HG02759 (cell line): ENCODE data around the gene FAM161A.
"Not testable (repeated sequence)": the region's sequence is repeated elsewhere in the genome, so short reads cannot be mapped to it uniquely, and the experiment has no call there.

ENCODE experiments used
- ATAC-seq: cut with Tn5 transposase; IDR thresholded peaks from one replicate; pipeline ENCODE4 v1.9.1; 2021; ENCODE audit warnings: mild to moderate bottlenecking, moderate library complexity; ENCODE audit not compliant: unreplicated experiment

Gene FAM161A, protein sequence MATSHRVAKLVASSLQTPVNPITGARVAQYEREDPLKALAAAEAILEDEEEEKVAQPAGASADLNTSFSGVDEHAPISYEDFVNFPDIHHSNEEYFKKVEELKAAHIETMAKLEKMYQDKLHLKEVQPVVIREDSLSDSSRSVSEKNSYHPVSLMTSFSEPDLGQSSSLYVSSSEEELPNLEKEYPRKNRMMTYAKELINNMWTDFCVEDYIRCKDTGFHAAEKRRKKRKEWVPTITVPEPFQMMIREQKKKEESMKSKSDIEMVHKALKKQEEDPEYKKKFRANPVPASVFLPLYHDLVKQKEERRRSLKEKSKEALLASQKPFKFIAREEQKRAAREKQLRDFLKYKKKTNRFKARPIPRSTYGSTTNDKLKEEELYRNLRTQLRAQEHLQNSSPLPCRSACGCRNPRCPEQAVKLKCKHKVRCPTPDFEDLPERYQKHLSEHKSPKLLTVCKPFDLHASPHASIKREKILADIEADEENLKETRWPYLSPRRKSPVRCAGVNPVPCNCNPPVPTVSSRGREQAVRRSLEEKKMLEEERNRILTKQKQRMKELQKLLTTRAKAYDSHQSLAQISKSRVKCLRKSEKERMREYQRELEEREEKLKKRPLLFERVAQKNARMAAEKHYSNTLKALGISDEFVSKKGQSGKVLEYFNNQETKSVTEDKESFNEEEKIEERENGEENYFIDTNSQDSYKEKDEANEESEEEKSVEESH

DNA sequence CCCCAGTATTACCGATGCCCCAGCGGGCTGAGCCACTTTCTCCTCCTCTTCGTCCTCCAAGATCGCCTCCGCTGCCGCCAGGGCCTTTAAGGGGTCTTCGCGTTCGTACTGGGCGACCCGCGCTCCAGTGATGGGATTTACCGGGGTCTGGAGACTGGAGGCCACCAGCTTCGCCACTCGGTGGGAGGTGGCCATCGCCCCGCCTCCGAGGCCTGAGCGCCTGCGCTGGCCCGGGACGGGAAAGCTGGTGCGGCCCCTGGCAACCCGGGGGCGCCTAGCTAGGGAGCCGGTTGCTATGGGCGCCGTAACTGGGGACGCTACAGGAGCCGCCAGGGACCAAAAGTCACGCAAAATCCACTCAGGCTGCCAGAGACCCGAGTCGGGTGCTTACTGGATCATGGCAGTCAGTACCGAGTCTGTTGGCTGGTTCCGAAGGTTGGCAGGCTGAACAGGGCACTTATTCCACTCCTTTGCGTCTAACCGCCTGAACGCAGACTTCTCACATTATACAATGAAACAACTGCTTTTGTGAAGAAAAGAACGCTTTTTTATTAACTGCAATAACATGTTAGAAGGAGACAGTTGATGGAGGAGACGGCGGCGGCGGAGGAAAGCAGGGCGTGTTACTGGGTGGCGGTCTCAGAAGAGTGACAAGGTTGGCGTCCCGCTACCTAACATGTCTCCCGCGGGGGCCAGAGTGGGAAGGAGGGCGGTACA, at the start of gene FAM161A:
Gene FAM161A, minus strand, starts transcription at position 214 of the 717 bp plus-strand sequence. Its CDS starts 19 bp downstream, at position 195.
- peak; percentile 86 for ATAC-seq

DNA sequence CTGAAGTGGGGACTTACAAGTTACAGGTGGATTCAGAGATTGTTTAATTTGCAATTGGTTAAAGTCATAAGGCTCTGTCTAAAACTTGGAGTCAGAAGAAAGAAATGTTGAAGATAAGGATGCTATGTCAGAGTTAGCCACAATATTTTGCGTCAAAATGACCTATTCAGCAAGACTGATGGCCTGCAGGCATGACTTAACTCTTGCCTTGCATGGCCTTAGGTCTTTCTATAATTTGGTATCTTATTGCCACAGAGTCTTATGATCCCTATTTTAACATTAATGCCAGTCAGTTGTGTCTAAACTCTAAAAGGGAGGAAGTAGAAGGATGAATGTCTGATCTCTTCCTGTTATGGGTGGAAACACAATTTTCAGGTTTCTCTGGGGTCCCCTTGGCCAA, 46.4 kb upstream of the FAM161A start:
- no peak for ATAC-seq

DNA sequence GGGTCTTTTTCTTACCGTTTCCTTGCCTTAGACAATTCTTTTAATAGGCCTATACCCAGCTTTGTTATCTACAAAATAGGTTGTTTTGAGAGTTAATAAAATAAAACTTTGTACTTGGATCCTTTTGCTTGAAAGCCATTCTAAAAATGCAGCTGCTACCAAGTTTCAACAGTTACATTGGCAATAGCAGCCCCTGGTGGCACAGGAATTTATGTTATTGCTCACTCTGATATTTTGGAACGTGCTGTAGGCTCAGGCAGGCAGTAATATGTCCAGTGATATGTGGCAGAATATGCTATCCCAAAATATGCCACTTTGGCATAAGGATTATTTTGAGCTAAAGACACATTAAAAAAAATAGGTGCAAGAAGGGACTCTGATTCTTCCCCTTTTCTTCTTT, 45.0 kb upstream of the FAM161A start:
- no peak for ATAC-seq

DNA sequence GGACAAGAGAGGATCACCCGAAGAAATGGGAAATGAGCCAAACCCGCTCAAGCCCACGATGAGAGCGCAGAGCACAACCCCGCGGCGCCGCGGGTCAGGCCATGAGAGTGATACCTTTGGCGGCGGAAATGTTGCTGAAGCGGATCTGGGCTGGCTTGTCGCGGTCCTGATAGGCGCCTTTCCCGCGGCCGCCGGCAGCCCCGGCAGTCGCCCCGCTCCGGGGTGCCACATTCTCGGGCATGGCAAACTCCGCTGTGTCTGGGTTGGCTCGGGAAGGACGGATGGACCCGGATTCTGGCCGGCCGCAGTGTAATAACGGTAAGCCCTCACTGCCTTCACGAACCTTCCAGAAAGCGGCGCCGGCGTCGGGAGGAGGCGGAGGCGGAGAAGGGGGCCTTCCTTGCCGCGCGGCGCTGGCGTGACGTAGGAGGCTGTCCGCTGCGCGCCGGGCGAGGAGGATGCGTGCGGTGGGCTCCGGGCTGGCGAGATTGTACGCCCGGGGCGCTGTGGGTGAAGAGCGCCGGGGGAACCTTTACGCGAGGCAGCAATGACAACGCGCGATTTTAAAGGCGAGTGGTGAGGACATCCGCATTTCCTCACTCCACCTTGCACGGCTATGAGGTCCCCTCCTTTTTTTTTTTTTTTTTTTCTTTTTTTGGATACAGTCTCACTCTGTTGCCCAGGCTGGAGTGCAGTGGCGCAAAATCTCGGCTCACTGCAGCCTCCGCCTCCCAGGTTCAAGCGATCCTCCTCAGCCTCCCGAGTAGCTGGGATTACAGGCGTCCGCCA, 34.6 kb upstream of the FAM161A start, which contains the start of gene CCT4:
Gene CCT4, minus strand, starts transcription at position 390 of the 789 bp plus-strand sequence. Its CDS starts 149 bp downstream, at position 241.
- ATAC-seq = peak; percentile 85

DNA sequence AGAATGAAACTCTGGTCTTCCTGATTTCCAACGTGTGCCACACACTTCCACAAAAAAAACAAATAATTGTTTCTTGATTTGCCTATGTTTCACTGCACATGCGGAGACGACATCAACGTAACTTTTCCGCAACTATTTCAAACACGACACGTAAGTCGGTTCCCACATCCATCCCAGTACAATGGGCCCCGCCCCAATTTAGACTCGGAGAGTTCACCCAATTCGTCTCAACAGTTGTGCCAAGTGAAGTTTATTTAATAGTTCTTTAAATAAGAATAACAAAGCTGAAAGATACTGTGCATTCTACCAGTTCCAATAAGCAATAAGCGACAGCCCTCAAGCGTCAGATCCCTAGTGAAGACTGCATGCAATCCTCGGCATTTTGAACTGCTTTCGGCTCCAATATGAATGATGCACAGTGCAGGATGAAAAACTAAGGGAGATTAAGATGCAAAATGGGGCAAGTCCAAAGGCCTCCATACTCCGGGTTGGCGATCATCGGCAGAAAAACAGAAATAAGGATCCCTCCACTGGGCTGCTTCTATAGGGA, 33.9 kb upstream of the FAM161A start:
- no peak for ATAC-seq

DNA sequence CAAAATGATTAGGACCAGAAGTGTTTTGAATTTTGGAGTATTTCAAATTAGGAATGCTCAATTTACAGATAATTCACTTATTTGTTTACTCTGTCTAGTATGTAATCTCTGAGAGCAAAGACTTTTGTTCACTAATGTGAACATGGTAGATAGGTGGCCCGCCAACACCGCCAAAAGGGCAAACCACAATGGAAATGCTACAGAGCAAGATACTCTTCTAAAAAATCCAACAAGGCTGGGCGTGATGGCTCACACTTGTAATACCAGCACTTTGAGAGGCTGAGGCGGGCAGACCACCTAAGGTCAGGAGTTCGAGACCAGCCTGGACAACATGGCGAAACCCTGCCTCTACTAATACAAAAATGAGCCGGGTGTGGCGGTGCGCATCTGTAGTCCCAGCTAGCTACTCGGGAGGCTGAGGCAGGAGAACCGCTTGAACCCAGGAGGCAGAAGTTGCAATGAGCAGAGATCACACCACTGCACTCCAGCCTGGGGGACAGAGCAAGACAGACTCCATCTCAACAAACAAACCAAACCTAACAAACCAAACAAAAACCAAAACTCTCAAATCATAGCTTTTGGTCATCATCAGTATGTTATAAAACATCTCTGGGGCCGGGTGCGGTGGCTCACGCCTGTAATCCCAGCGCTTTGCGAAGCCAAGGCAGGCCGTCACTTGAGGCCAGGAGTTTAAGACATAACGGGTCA, 32.2 kb upstream of the FAM161A start:
- ATAC-seq = no peak

DNA sequence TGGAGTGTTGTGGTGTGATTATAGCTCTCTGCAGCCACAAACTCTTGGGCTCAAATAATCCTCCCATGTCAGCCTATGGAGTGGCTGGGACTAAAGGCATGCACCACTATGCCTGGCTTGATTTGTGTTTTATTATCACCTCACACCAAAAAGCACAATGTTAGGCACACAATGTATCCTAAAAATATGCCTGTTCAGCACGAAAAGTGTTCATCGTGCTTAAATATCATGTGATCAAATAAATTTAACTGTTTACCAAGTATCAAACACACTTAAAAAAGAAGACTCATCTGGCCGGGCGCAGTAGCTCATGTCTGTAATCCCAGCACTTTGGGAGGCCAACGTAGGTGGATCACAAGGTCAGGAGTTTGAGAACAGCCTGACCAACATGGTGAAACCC, 29.0 kb upstream of the FAM161A start:
- no peak for ATAC-seq

DNA sequence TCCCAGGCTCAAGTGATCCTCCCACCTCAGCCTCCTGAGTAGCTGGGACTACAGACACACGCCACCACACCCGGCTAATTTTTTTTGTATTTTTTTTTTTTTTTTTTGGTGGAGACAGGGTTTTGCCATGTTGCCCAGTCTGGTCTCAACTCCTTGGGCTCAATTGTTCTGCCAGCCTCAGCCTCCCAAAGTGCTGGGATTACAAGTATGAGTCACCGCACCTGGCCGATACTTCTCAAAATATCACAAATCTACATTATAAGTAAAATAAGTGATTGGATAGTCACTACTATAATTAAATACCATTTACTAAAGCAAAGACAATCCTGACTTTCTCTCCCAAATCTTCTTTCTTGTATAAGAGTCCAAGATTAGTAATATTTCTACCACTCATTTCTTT, 25.5 kb upstream of the FAM161A start:
- not testable (repeated sequence) for ATAC-seq

DNA sequence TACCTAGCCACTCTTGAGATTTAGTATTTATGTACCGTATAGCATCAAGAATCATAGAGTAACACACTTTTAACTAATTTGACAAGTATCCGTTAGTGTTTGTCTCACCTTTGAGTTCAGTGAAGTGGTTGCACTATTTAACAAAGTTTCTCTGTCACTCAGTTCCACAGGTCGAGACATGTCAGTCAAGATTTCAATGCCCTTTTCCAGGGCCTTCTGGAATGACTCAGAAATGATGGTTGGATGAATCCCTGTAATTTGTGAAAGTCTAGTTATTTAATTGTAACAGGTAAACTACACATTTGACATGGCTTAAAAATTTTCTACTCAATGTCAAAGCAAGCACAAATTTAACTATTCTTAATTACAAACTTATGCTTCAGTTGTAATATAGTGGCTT, 24.9 kb upstream of the FAM161A start:
- no peak for ATAC-seq

DNA sequence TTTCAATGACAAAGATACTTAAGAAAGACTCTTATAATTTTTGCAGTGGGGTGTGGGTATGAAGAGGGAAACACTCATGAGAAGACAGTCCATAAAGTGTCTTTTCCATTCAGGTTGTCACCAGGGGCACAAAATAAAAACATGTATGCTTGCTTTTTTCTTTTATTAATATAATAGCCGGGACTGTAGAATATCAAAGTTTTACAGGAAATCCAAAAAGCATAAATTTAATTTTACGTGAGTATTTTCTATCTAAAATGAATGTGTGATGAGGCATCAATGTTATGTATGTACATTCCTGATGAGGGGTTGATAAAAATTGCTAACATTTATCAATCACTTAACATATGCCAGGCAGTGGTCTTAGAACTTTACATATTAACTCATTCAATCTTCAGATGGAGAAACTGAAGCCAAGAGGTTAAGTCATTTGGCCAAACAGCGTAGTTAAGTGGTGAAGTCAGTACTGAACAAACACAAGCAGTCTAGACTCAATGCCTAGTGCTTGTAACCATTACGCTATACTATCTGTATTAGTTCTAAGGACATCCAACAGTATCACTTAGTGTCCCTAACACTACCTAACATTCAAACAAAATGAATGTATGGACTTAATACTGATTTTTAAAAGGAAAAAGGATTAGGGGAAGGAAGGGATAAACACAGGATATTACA, 23.8 kb upstream of the FAM161A start:
- ATAC-seq = no peak

DNA sequence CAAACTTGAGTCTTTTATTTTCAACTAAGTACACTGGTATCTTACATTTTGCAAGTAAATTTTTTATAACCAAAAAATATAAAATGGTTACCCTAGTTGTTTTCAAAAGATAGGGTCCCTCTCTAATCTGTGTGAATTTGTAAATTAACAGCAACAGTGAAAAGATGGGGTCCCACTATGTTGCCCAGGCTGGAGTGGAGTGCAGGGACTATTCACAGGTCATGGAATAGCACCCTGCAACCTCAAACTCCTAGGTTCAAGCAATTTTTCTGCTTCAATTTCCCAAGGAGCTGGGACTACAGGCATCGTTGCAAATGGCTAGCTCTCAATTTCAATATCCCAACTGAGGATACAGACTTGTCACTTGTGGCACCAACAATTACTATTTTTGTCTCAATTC, 22.5 kb upstream of the FAM161A start:
- no peak for ATAC-seq

DNA sequence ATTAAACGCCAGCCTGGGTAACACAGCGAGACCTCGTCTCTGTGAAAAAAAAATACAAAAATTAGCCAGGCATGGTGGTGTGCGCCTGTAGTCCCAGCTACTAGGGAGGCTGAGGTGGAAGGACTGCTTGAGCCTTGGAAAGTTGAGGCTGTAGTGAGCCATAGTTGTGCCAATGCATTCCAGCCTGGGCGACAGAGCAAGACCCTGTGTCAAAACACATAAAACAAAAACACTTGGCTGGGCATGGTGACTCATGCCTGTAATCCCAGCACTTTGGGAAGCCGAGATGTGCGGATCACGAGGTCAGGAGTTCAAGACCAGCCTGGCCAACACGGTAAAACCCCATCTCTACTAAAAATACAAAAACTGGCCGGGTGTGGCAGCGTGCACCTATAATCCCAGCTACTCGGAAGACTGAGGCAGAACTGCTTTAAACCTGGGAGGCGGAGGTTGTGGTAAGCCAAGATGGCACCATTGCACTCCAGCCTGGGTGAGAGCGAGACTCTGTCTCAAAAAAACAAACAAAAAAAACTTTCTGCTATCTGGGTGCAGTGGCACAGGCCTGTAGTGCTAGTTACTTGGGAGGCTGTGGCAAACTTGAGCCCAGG, 12.7 kb upstream of the FAM161A start:
- not testable (repeated sequence) for ATAC-seq

DNA sequence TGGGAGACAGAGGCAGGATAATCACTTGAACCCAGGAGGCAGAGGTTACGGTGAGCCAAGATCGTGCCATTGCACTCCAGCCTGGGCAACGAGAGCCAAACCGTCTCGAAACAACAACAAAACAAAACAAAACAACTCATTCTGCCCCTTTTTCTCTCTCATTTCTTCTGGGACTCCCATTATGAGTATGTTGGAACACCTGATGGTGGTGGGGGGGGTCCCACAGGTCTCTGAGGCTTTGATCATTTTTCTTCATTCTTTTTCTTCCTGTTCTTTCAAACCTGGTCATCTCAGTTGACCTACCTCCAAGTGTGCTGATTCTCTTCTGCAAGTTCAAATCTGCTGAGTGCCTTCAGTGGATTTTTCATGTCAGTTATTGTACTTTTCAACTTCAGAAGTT, 8.2 kb upstream of the FAM161A start:
- no peak for ATAC-seq

DNA sequence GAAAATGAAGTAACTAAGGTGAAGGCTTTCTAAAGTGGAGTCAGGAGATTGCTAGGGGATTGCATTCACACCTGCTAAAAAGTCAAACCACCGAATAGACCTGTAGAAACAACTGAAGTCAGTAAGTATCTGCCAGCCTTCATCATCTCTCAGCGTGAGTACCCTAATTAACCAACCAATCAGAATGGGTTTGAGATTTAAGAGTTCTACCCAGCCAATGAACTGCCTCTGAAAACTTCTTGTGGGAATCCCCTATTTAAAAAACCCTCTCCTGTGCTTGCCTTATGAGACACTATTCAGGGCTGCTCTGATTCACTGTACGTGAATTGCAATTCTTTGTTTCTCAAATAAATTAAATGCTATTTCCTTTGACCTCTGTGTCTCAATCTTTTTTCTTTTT, 3.4 kb upstream of the FAM161A start:
- no peak for ATAC-seq

DNA sequence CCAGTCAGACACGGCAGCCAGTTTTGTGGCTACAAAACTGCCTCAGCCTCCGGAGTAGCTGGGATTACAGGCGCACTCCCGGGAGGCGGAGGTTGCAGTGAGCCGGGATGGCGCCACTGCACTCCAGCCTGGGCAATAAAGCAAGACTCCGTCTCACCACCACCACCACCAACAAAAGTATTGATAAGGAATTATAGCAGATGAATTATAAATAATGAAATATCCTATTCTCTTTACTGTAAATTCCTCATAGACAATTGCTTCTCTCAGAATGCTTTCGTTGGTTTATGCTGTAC, 1.4 kb upstream of the FAM161A start:
- no peak for ATAC-seq

DNA sequence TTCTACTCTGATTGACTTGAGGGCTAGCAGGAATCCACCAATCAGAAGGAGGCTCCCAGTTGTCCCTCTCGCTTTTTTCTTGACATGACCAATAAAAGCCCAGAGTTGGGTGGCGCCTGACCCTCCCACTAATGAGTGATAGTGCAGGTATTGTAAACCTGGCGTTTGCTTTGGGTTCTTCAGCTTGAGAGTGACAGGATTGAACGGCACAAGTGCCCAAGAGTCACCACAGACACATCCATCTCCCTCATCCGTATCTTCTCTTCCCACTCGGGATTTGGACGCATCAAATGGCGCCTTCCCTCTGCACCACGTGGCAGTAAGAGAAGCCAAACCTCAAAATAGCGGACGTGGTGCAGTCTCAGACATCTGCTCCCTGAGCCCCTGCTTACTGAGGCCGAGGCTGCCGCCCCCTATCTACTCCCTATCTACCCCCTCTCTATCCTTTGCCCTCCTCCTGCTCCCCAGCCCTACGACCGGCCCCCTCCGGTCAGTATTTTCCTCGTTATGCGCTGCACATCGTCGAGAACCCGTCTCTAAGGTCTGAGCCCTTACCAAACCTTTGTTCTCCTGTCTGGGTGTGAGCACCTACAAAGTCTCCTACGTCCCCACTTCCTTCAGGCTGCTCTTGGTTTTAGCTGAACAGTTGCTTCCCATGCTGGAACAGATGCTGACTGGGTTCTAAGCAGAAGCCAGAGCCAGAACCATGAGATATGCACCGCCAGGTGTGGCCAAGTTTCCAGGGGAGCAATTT, 881 bp upstream of the FAM161A start:
- peak; percentile 84 for ATAC-seq

DNA sequence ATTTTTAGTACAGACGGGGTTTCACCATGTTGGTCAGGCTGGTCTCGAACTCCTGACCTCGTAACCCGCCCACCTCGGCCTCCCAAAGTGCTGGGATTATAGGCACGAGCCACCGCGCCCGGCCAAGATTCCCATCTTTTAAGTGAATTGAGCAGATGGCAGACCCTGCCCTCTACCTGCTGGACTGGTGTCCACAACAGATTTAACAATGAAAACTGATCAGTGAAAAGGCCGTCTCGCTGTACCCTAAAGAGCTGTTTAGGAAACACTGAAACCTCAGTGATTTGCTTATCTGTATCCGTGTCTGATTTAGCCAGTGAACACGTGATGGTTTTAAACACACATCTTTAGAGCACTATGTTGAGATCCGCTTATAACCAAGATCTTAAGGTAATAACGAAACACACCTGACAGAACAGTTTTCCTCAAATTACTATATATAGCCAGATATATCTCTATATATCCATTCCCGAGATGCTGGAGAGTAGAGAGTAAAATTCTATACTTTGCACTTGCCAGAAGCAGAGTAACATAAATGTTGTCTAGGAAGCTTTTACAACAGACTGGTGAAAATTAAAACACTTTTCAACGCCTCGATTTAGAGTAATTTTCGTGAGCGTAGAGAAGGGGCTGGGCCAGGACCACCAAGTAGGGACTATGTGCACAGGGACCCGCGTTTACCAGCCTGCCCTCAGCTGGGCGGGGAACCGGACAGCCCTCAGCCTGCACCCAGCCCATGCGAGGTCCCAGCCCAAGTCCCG, 594 bp downstream of the FAM161A start:
- ATAC-seq = peak; percentile 66

DNA sequence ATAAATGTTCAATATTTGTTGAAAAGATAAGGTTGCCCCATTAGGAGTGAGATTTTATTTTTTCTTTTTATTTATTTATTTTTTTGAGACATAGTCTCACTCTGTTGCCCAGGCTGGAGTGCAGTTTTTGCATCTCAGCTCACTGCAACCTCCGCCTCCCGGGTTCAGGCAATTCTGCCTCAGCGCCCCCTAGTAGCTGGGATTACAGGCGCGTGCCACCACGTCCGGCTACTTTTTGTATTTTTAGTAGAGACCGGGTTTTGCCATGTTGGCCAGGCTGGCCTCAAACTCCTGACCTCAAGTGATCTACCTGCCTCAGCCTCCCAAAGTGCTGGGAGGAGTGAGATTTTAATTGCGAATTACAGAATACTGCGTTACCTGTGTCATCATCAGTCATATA, 2.6 kb downstream of the FAM161A start:
- not testable (repeated sequence) for ATAC-seq
